ENCODE data around the gene C2CD4C.
"Not testable (repeated sequence)": the region's sequence is repeated elsewhere in the genome, so short reads cannot be mapped to it uniquely, and the experiment has no call there.

The C2CD4C gene

GRCh38 chr19:380618-381219 lies 28.2 kb downstream of the C2CD4C start:
- DNase-seq (ENCODE audit: low read depth), result not testable (repeated sequence)

GRCh38 chr19:379796-380195 lies 29.2 kb downstream of the C2CD4C start:
- no peak for DNase-seq (ENCODE audit: low read depth)

- DNase-seq (ENCODE audit: low read depth), result no peak
Observed at GRCh38 chr19:378706-379105, 30.2 kb downstream of the C2CD4C start.

- DNase-seq (ENCODE audit: low read depth), result no peak
Observed at GRCh38 chr19:377801-378581, 31.0 kb downstream of the C2CD4C start.

- no peak for DNase-seq (ENCODE audit: low read depth)
Observed at GRCh38 chr19:376111-376470, 32.9 kb downstream of the C2CD4C start.

- no peak for DNase-seq (ENCODE audit: low read depth)
Observed at GRCh38 chr19:375395-376110, 33.4 kb downstream of the C2CD4C start.

- no peak for DNase-seq (ENCODE audit: low read depth)
Observed at GRCh38 chr19:374886-375235, 34.1 kb downstream of the C2CD4C start.

GRCh38 chr19:374183-374885 lies 34.6 kb downstream of the C2CD4C start:
- no peak for DNase-seq (ENCODE audit: low read depth)

- no peak for DNase-seq (ENCODE audit: low read depth)
Observed at GRCh38 chr19:373391-374182, 35.4 kb downstream of the C2CD4C start.

- no peak for DNase-seq (ENCODE audit: low read depth)
Observed at GRCh38 chr19:372306-372890, 36.5 kb downstream of the C2CD4C start.

GRCh38 chr19:371501-372168 lies 37.3 kb downstream of the C2CD4C start:
- no peak for DNase-seq (ENCODE audit: low read depth)

GRCh38 chr19:370641-371330 lies 38.2 kb downstream of the C2CD4C start:
- no peak for DNase-seq (ENCODE audit: low read depth)

- DNase-seq (ENCODE audit: low read depth), result no peak
Observed at GRCh38 chr19:369876-370275, 39.1 kb downstream of the C2CD4C start.

GRCh38 chr19:369256-369655 lies 39.7 kb downstream of the C2CD4C start:
- no peak for DNase-seq (ENCODE audit: low read depth)

GRCh38 chr19:368630-369024 lies 40.3 kb downstream of the C2CD4C start:
- no peak for DNase-seq (ENCODE audit: low read depth)

GRCh38 chr19:367963-368629 lies 40.9 kb downstream of the C2CD4C start:
- DNase-seq (ENCODE audit: low read depth), result no peak

- no peak for DNase-seq (ENCODE audit: low read depth)
Observed at GRCh38 chr19:367561-367960, 41.4 kb downstream of the C2CD4C start.

- no peak for DNase-seq (ENCODE audit: low read depth)
Observed at GRCh38 chr19:366951-367350, 42.0 kb downstream of the C2CD4C start.

- no peak for DNase-seq (ENCODE audit: low read depth)
Observed at GRCh38 chr19:366205-366783, 42.7 kb downstream of the C2CD4C start.
